Measurements from ENCODE around the gene PLET1.

The PLET1 gene

GRCh38 chr11:112285841-112286311 is 25.2 kb upstream of the PLET1 start:
- in situ Hi-C loops (cut with MboI; ENCODE audit: low sequenced_read_pairs): no loop called here

- in situ Hi-C loops (cut with MboI; ENCODE audit: low sequenced_read_pairs): no loop called here
Observed at GRCh38 chr11:112281726-112282125, 21.1 kb upstream of the PLET1 start.

- in situ Hi-C loops (cut with MboI; ENCODE audit: low sequenced_read_pairs): no loop called here
Observed at GRCh38 chr11:112280268-112281126, 19.8 kb upstream of the PLET1 start.

GRCh38 chr11:112279901-112280267 is 19.2 kb upstream of the PLET1 start:
- in situ Hi-C loops (cut with MboI; ENCODE audit: low sequenced_read_pairs): no loop called here

GRCh38 chr11:112278803-112279202 is 18.1 kb upstream of the PLET1 start:
- in situ Hi-C loops (cut with MboI; ENCODE audit: low sequenced_read_pairs): no loop called here

- in situ Hi-C loops (cut with MboI; ENCODE audit: low sequenced_read_pairs): no loop called here
Observed at GRCh38 chr11:112277941-112278340, 17.3 kb upstream of the PLET1 start.

- in situ Hi-C loops (cut with MboI; ENCODE audit: low sequenced_read_pairs): no loop called here
Observed at GRCh38 chr11:112277029-112277428, 16.4 kb upstream of the PLET1 start.

- in situ Hi-C loops (cut with MboI; ENCODE audit: low sequenced_read_pairs): no loop called here
Observed at GRCh38 chr11:112274007-112274783, 13.5 kb upstream of the PLET1 start.

- in situ Hi-C loops (cut with MboI; ENCODE audit: low sequenced_read_pairs): no loop called here
Observed at GRCh38 chr11:112273066-112273465, 12.4 kb upstream of the PLET1 start.

GRCh38 chr11:112271242-112271641 is 10.6 kb upstream of the PLET1 start:
- in situ Hi-C loops (cut with MboI; ENCODE audit: low sequenced_read_pairs): no loop called here

GRCh38 chr11:112270551-112271180 is 10.0 kb upstream of the PLET1 start:
- in situ Hi-C loops (cut with MboI; ENCODE audit: low sequenced_read_pairs): no loop called here

- in situ Hi-C loops (cut with MboI; ENCODE audit: low sequenced_read_pairs): no loop called here
Observed at GRCh38 chr11:112269139-112269538, 8.5 kb upstream of the PLET1 start.

- in situ Hi-C loops (cut with MboI; ENCODE audit: low sequenced_read_pairs): no loop called here
Observed at GRCh38 chr11:112268406-112268805, 7.7 kb upstream of the PLET1 start.

- in situ Hi-C loops (cut with MboI; ENCODE audit: low sequenced_read_pairs): no loop called here
Observed at GRCh38 chr11:112267188-112267591, 6.5 kb upstream of the PLET1 start.

- in situ Hi-C loops (cut with MboI; ENCODE audit: low sequenced_read_pairs): no loop called here
Observed at GRCh38 chr11:112266410-112266778, 5.7 kb upstream of the PLET1 start.

- in situ Hi-C loops (cut with MboI; ENCODE audit: low sequenced_read_pairs): no loop called here
Observed at GRCh38 chr11:112265659-112266409, 5.2 kb upstream of the PLET1 start.

GRCh38 chr11:112255067-112255720 is 5.5 kb downstream of the PLET1 start:
- in situ Hi-C loops (cut with MboI; ENCODE audit: low sequenced_read_pairs): no loop called here

GRCh38 chr11:112253605-112254242 is 6.9 kb downstream of the PLET1 start:
- in situ Hi-C loops (cut with MboI; ENCODE audit: low sequenced_read_pairs): no loop called here

GRCh38 chr11:112249871-112250610 is 10.6 kb downstream of the PLET1 start:
- in situ Hi-C loops (cut with MboI; ENCODE audit: low sequenced_read_pairs): no loop called here

Data from HL-60/S4 treated with phorbol 12-myristate 13-acetate at 8.2 ng/mL for 4 days and 3 days (cell line).